ENCODE results near the gene TARDBP.
"Not testable (repeated sequence)": the region's sequence is repeated elsewhere in the genome, so short reads cannot be mapped to it uniquely, and the experiment has no call there.

The TARDBP gene

GRCh38 chr1:11037740-11038182 lies 25.3 kb downstream of the TARDBP start:
- DNase-seq = peak; percentile 72 to 90
- Histone ChIP-seq H2AFZ (ENCODE audit: insufficient read depth, low read length, poor library complexity) (no peak overlapping the region), H3K79me2 (ENCODE audit: control insufficient read depth, insufficient read depth, low read length, poor library complexity) (no peaks in the 10 kb centered on the region), H3K4me2 (ENCODE audit: low read length) (no peak overlapping the region), H3K79me1 (ENCODE audit: low read length) (no peaks in the 10 kb centered on the region), H4K8ac (ENCODE audit: low read depth, low read length) (no peak overlapping the region), H3K9me3 (ENCODE audit: insufficient read depth, low read depth, low read length) (peaks cover 1% of the 10 kb centered on the region), H4K91ac (ENCODE audit: low read depth, low read length) (no peak overlapping the region), H3K27ac (ENCODE audit: low read depth, low read length) (no peak overlapping the region), H3K4ac (ENCODE audit: low read depth, low read length) (no peak overlapping the region), H2AK5ac (ENCODE audit: low read length) (no peak overlapping the region), H3K23ac (ENCODE audit: low read length) (no peak overlapping the region), H2BK5ac (ENCODE audit: low read depth, low read length, poor library complexity) (no peak overlapping the region), H2BK12ac (ENCODE audit: low read length) (no peak overlapping the region), H3K36me3 (ENCODE audit: control insufficient read depth in 1 of 2, insufficient read depth in 2 of 2, low read length in 2 of 2) (no peaks in the 10 kb centered on the region), H3K27me3 (ENCODE audit: insufficient read depth, low read length) (no peaks in the 10 kb centered on the region), H3K4me3 (ENCODE audit: low read depth, low read length) (no peak overlapping the region), H3K4me1 (ENCODE audit: control insufficient read depth in 1 of 2, insufficient read depth in 2 of 2, low read length in 2 of 2) (no peaks in the 10 kb centered on the region), H4K12ac (ENCODE audit: low read depth, low read length) (no peak overlapping the region), H3K14ac (ENCODE audit: low read length) (no peak overlapping the region), H3K9ac (ENCODE audit: low read length) (no peak overlapping the region), H3K18ac (ENCODE audit: low read length) (no peak overlapping the region), H2BK120ac (ENCODE audit: insufficient read depth, low read length, poor library complexity) (no peak overlapping the region)
- WGBS (ENCODE audit: extremely low coverage, insufficient coverage, insufficient read length) = no CpG with 5 or more reads among the region's 8 CpGs

DNA sequence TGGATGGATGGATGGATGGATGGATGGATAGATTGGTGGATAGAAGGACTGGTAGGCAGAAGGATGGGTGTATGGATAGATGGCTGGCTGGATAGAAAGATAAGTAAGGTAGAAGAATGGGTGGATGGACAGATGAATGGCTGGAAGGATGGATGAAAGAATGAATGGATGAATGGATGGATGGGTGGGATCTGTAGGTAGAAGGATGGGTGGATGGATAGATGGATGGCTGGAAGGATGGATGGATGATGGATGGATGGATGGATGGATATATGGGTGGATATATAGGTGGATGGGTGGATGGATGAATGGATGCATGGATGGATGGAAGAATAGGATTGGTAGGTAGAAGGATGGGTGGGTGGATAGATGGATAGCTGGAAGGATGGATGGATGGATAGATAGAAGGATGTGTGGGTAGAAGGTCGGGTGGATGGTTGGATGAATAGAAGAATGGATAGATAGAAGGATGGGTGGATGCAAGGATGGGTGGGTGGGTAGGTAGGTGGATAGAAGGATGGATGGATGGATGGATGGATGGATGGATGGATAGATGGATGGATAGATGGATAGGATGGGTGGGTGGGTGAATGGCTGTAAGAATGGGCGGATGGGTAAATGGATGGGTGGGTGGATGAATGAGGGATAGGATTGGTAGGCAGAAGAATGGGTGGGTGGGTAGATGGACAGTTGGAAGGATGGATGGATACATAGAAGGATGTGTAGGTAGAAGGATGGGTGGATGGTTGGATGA lies 27.1 kb downstream of the TARDBP start:
- H2AFZ ChIP-seq (ENCODE audit: insufficient read depth, low read length, poor library complexity) = no peak overlapping the region
- no peaks in the 10 kb centered on the region for H3K36me3 ChIP-seq (ENCODE audit: control insufficient read depth in 1 of 2, insufficient read depth in 2 of 2, low read length in 2 of 2)
- H2BK12ac ChIP-seq (ENCODE audit: low read length) = no peak overlapping the region
- no peaks in the 10 kb centered on the region for H3K27me3 ChIP-seq (ENCODE audit: insufficient read depth, low read length)
- no peak for DNase-seq
- no peaks in the 10 kb centered on the region for H3K79me2 ChIP-seq (ENCODE audit: control insufficient read depth, insufficient read depth, low read length, poor library complexity)
- H2BK120ac ChIP-seq (ENCODE audit: insufficient read depth, low read length, poor library complexity) = no peak overlapping the region
- H3K14ac ChIP-seq (ENCODE audit: low read length) = no peak overlapping the region
- no peaks in the 10 kb centered on the region for H3K4me1 ChIP-seq (ENCODE audit: control insufficient read depth in 1 of 2, insufficient read depth in 2 of 2, low read length in 2 of 2)
- H4K8ac ChIP-seq (ENCODE audit: low read depth, low read length) = no peak overlapping the region
- H3K4me3 ChIP-seq (ENCODE audit: low read depth, low read length) = no peak overlapping the region
- H3K79me1 ChIP-seq (ENCODE audit: low read length) = no peaks in the 10 kb centered on the region
- no peak overlapping the region for H3K27ac ChIP-seq (ENCODE audit: low read depth, low read length)
- no peak overlapping the region for H4K91ac ChIP-seq (ENCODE audit: low read depth, low read length)
- no peak overlapping the region for H3K18ac ChIP-seq (ENCODE audit: low read length)
- no peak overlapping the region for H3K4me2 ChIP-seq (ENCODE audit: low read length)
- H3K23ac ChIP-seq (ENCODE audit: low read length) = no peak overlapping the region
- no peak overlapping the region for H2BK5ac ChIP-seq (ENCODE audit: low read depth, low read length, poor library complexity)
- H3K9me3 ChIP-seq (ENCODE audit: insufficient read depth, low read depth, low read length) = peaks cover 1% of the 10 kb centered on the region
- no peak overlapping the region for H3K9ac ChIP-seq (ENCODE audit: low read length)
- H2AK5ac ChIP-seq (ENCODE audit: low read length) = no peak overlapping the region
- H4K12ac ChIP-seq (ENCODE audit: low read depth, low read length) = no peak overlapping the region
- H3K4ac ChIP-seq (ENCODE audit: low read depth, low read length) = no peak overlapping the region
- 100% methylated on average over 2 of the region's 2 CpGs for WGBS (ENCODE audit: extremely low coverage, insufficient coverage, insufficient read length)

DNA sequence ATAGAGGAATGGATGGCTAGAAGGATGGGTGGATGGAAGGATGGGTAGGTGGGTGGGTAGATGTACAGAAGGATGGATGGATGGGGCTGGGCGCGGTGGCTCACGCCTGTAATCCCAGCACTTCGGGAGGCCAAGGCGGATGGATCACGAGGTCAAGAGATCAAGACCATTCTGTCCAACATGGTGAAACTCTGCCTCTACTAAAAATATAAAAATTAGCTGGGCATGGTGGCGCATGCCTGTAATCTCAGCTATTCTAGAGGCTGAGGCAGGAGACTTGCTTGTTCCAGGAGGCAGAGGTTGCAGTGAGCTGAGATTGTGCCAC lies 27.6 kb downstream of the TARDBP start:
- H3K79me2 ChIP-seq (ENCODE audit: control insufficient read depth, insufficient read depth, low read length, poor library complexity); H4K91ac ChIP-seq (ENCODE audit: low read depth, low read length); H4K8ac ChIP-seq (ENCODE audit: low read depth, low read length); H3K4ac ChIP-seq (ENCODE audit: low read depth, low read length); H2AK5ac ChIP-seq (ENCODE audit: low read length); H4K12ac ChIP-seq (ENCODE audit: low read depth, low read length); H3K9ac ChIP-seq (ENCODE audit: low read length); H2BK12ac ChIP-seq (ENCODE audit: low read length); H3K4me3 ChIP-seq (ENCODE audit: low read depth, low read length); H3K23ac ChIP-seq (ENCODE audit: low read length); H3K18ac ChIP-seq (ENCODE audit: low read length); H3K79me1 ChIP-seq (ENCODE audit: low read length); H3K14ac ChIP-seq (ENCODE audit: low read length); H2BK5ac ChIP-seq (ENCODE audit: low read depth, low read length, poor library complexity); H3K27ac ChIP-seq (ENCODE audit: low read depth, low read length); H3K9me3 ChIP-seq (ENCODE audit: insufficient read depth, low read depth, low read length); H2BK120ac ChIP-seq (ENCODE audit: insufficient read depth, low read length, poor library complexity); H3K36me3 ChIP-seq (ENCODE audit: control insufficient read depth in 1 of 2, insufficient read depth in 2 of 2, low read length in 2 of 2); H3K4me2 ChIP-seq (ENCODE audit: low read length); H2AFZ ChIP-seq (ENCODE audit: insufficient read depth, low read length, poor library complexity); DNase-seq; H3K27me3 ChIP-seq (ENCODE audit: insufficient read depth, low read length); H3K4me1 ChIP-seq (ENCODE audit: control insufficient read depth in 1 of 2, insufficient read depth in 2 of 2, low read length in 2 of 2): not testable (repeated sequence)
- WGBS (ENCODE audit: extremely low coverage, insufficient coverage, insufficient read length) = no CpG with 5 or more reads among the region's 7 CpGs

GRCh38 chr1:11041048-11041447 lies 28.6 kb downstream of the TARDBP start:
- no peak overlapping the region for H3K4me3 ChIP-seq (ENCODE audit: low read depth, low read length)
- DNase-seq = no peak

More at GRCh38 chr1:11041048-11041447, 28.6 kb downstream of the TARDBP start:
- H2BK5ac ChIP-seq (ENCODE audit: low read depth, low read length, poor library complexity) = no peak overlapping the region
- H2AFZ ChIP-seq (ENCODE audit: insufficient read depth, low read length, poor library complexity) = no peak overlapping the region
- no peaks in the 10 kb centered on the region for H3K4me1 ChIP-seq (ENCODE audit: control insufficient read depth in 1 of 2, insufficient read depth in 2 of 2, low read length in 2 of 2)
- no peaks in the 10 kb centered on the region for H3K79me2 ChIP-seq (ENCODE audit: control insufficient read depth, insufficient read depth, low read length, poor library complexity)
- H3K4me2 ChIP-seq (ENCODE audit: low read length) = no peak overlapping the region
- no peaks in the 10 kb centered on the region for H3K27me3 ChIP-seq (ENCODE audit: insufficient read depth, low read length)
- no peaks in the 10 kb centered on the region for H3K36me3 ChIP-seq (ENCODE audit: control insufficient read depth in 1 of 2, insufficient read depth in 2 of 2, low read length in 2 of 2)
- H3K79me1 ChIP-seq (ENCODE audit: low read length) = no peaks in the 10 kb centered on the region
- H3K9ac ChIP-seq (ENCODE audit: low read length) = no peak overlapping the region
- peaks cover 1% of the 10 kb centered on the region for H3K9me3 ChIP-seq (ENCODE audit: insufficient read depth, low read depth, low read length)
- H3K4ac ChIP-seq (ENCODE audit: low read depth, low read length) = no peak overlapping the region
- H3K23ac ChIP-seq (ENCODE audit: low read length) = no peak overlapping the region
- H2BK12ac ChIP-seq (ENCODE audit: low read length) = no peak overlapping the region
- H3K18ac ChIP-seq (ENCODE audit: low read length) = no peak overlapping the region
- H2AK5ac ChIP-seq (ENCODE audit: low read length) = no peak overlapping the region
- H3K27ac ChIP-seq (ENCODE audit: low read depth, low read length) = no peak overlapping the region
- H4K8ac ChIP-seq (ENCODE audit: low read depth, low read length) = no peak overlapping the region
- H4K91ac ChIP-seq (ENCODE audit: low read depth, low read length) = no peak overlapping the region
- no peak overlapping the region for H3K14ac ChIP-seq (ENCODE audit: low read length)
- no peak overlapping the region for H2BK120ac ChIP-seq (ENCODE audit: insufficient read depth, low read length, poor library complexity)
- H4K12ac ChIP-seq (ENCODE audit: low read depth, low read length) = no peak overlapping the region

Data from trophoblast cell (in vitro differentiated cells and primary cell).